HepG2 (cell line): ENCODE results near the gene CD248. TPM values are rescaled to one million over a fixed set of nuclear protein-coding genes. Genes with fewer than 3 reads are reported as not detected.
A peak's percentile ranks its signal among the peaks of the same experiment; 100 is the strongest.

Experiments
- ATAD3A ChIP-seq: sonication (generic); formaldehyde crosslinking; IDR thresholded peaks from 2 replicates; pipeline ENCODE4 v1.4.0; 2020; ENCODE audit warnings: missing genetic modification reagents
- DZIP1 ChIP-seq: sonication (generic); formaldehyde crosslinking; IDR thresholded peaks from 2 replicates; pipeline ENCODE4 v1.5.0; 2020; ENCODE audit warnings: mild to moderate bottlenecking, missing genetic modification reagents
- HINFP ChIP-seq: sonication (generic); formaldehyde crosslinking; IDR thresholded peaks from 2 replicates; pipeline ENCODE4 v1.4.0; 2020; ENCODE audit warnings: low read depth, mild to moderate bottlenecking, missing genetic modification reagents
- KLF11 ChIP-seq: IDR thresholded peaks from 2 replicates; pipeline ENCODE4 v1.6.1; 2016; ENCODE audit warnings: missing compliant biosample characterization
- MAFF ChIP-seq: IDR thresholded peaks from 2 replicates; pipeline ENCODE4 v1.6.1; 2011; ENCODE audit warnings: low read depth, low read length, improper control_type of control experiment
- MAX ChIP-seq: IDR thresholded peaks from 2 replicates; pipeline ENCODE4 v1.6.1; 2012; ENCODE audit warnings: inconsistent platforms
- MIER3 ChIP-seq: IDR thresholded peaks from 2 replicates; pipeline ENCODE4 v1.6.1; 2016; ENCODE audit warnings: missing compliant biosample characterization, borderline replicate concordance
- NFATC3 ChIP-seq: sonication (generic); formaldehyde crosslinking; IDR thresholded peaks from 2 replicates; pipeline ENCODE4 v1.5.1; 2020; ENCODE audit warnings: mild to moderate bottlenecking, missing genetic modification reagents
- NFE2 ChIP-seq: sonication (generic); formaldehyde crosslinking; IDR thresholded peaks from 2 replicates; pipeline ENCODE4 v1.4.0; 2020; ENCODE audit warnings: missing genetic modification reagents
- NR0B2 ChIP-seq: sonication (generic); formaldehyde crosslinking; IDR thresholded peaks from 2 replicates; pipeline ENCODE4 v1.4.0; 2020; ENCODE audit warnings: mild to moderate bottlenecking, missing genetic modification reagents
- PHB2 ChIP-seq: fragments of 450-650 bp; IDR thresholded peaks from 2 replicates; pipeline ENCODE4 v1.6.1; 2018; ENCODE audit not compliant: partially characterized antibody
- RXRB ChIP-seq: IDR thresholded peaks from 2 replicates; pipeline ENCODE4 v1.6.1; 2016; ENCODE audit warnings: borderline replicate concordance, missing genetic modification reagents, missing compliant biosample characterization
- WIZ ChIP-seq: sonication (generic); formaldehyde crosslinking; IDR thresholded peaks from 2 replicates; pipeline ENCODE4 v1.5.1; 2020; ENCODE audit warnings: mild to moderate bottlenecking, missing genetic modification reagents
- ZBTB44 ChIP-seq: sonication (generic); formaldehyde crosslinking; IDR thresholded peaks from 2 replicates; pipeline ENCODE4 v1.4.0; 2020; ENCODE audit warnings: missing genetic modification reagents
- ZBTB7A ChIP-seq: sonication (generic); formaldehyde crosslinking; IDR thresholded peaks from 2 replicates; pipeline ENCODE4 v1.8.0; 2022; ENCODE audit warnings: mild to moderate bottlenecking, missing genetic modification reagents
- ZNF207 ChIP-seq: fragments of 450-650 bp; IDR thresholded peaks from 2 replicates; pipeline ENCODE4 v1.6.1; 2016; ENCODE audit warnings: antibody characterized with exemption, borderline replicate concordance
- ZNF331 ChIP-seq: sonication (generic); formaldehyde crosslinking; IDR thresholded peaks from 2 replicates; pipeline ENCODE4 v1.4.0; 2020; ENCODE audit warnings: missing genetic modification reagents
- ZNF468 ChIP-seq: sonication (generic); formaldehyde crosslinking; IDR thresholded peaks from 2 replicates; pipeline ENCODE4 v1.8.0; 2022; ENCODE audit warnings: mild to moderate bottlenecking, moderate library complexity, missing genetic modification reagents
- ZNF501 ChIP-seq: sonication (generic); formaldehyde crosslinking; IDR thresholded peaks from 2 replicates; pipeline ENCODE4 v1.5.1; 2020; ENCODE audit warnings: mild to moderate bottlenecking, moderate library complexity, missing genetic modification reagents
- ZNF558 ChIP-seq: sonication (generic); formaldehyde crosslinking; IDR thresholded peaks from 2 replicates; pipeline ENCODE4 v1.9.0; 2022; ENCODE audit warnings: mild to moderate bottlenecking, missing genetic modification reagents, borderline replicate concordance
- ZNF720 ChIP-seq: sonication (generic); formaldehyde crosslinking; IDR thresholded peaks from 2 replicates; pipeline ENCODE4 v1.4.0; 2020; ENCODE audit warnings: missing genetic modification reagents
- ZNF724P ChIP-seq: sonication (generic); formaldehyde crosslinking; IDR thresholded peaks from 2 replicates; pipeline ENCODE4 v1.8.0; 2022; ENCODE audit warnings: missing genetic modification reagents, borderline replicate concordance
- ZSCAN21 ChIP-seq: sonication (generic); formaldehyde crosslinking; IDR thresholded peaks from 2 replicates; pipeline ENCODE4 v1.8.0; 2022; ENCODE audit warnings: mild to moderate bottlenecking, missing genetic modification reagents, moderate library complexity, borderline replicate concordance
- polyA plus RNA-seq, 8 experiments: library from polyadenylated mRNA; depleted of rRNA in 3 of 8; stranded (reverse) in 7 of 8; unstranded in 1 of 8; fragments of >200 nt; fragmentation: Illumina TruSeq in 4 of 8; extraction: Trizol in 4 of 8; gene quantifications; 2 replicates each; pipeline versions ENCODE4 v1.2.1 to v1.2.3, GENCODE V29; 2011 to 2016; ENCODE audit warnings: low read depth in 4 of 8, missing spikeins in 1 of 8, mixed read lengths in 1 of 8; ENCODE audit not compliant: insufficient read depth in 1 of 8
- total RNA-seq, 5 experiments: library from RNA; depleted of rRNA; stranded (reverse); fragments of >200 nt; fragmentation: Illumina TruSeq; extraction: Trizol; gene quantifications; 2 replicates each; pipeline ENCODE4 v1.2.3, GENCODE V29; 2016; ENCODE audit warnings: low read depth in 1 of 5

Gene CD248
- total and polyA plus RNA-seq, 2 of the 13 experiments (the other 11 are each of a cell fraction or from before 2014, with no cell fraction given): 0.25 to 0.35 TPM

- TF ChIP-seq RXRB (CRISPR knock-in tag) (peak; percentile 59; the same call in 1 of the 2 replicates), ZNF331 (CRISPR knock-in tag) (peak; percentile 62; the same call in 1 of the 2 replicates), ZBTB7A (CRISPR knock-in tag) (peak; percentile 67; the same call in 1 of the 2 replicates), MAFF (no peak), MIER3 (no peak), ZNF558 (CRISPR knock-in tag) (peak; percentile 26; the same call in 1 of the 2 replicates), KLF11 (CRISPR knock-in tag) (no peak), ZNF501 (CRISPR knock-in tag) (peak; percentile 71), DZIP1 (CRISPR knock-in tag) (no peak), WIZ (CRISPR knock-in tag) (peak; percentile 74), ZBTB44 (CRISPR knock-in tag) (peak; percentile 91; the same call in 1 of the 2 replicates), NR0B2 (CRISPR knock-in tag) (peak; percentile 58; the same call in 1 of the 2 replicates), ZNF724P (CRISPR knock-in tag) (peak; percentile 66; the same call in 1 of the 2 replicates), NFATC3 (0 out of 2 replicates have a peak, but pooled peaks have one; percentile 58), ZNF207 (no peak), ZSCAN21 (no peak), ATAD3A (CRISPR knock-in tag) (no peak), NFE2 (no peak), HINFP (peak; percentile 62; the same call in 1 of the 2 replicates), PHB2 (no peak), ZNF720 (CRISPR knock-in tag) (no peak), ZNF468 (no peak), MAX (peak; percentile 68; the same call in 1 of the 2 replicates)
Observed at GRCh38 chr11:66289548-66290329, 27.1 kb downstream of the CD248 start (continued).
